ENCODE results near the gene MET.
A peak's percentile ranks its signal among the peaks of the same experiment; 100 is the strongest.
"Not testable (repeated sequence)": the region's sequence is repeated elsewhere in the genome, so short reads cannot be mapped to it uniquely, and the experiment has no call there.

MET gene

DNA sequence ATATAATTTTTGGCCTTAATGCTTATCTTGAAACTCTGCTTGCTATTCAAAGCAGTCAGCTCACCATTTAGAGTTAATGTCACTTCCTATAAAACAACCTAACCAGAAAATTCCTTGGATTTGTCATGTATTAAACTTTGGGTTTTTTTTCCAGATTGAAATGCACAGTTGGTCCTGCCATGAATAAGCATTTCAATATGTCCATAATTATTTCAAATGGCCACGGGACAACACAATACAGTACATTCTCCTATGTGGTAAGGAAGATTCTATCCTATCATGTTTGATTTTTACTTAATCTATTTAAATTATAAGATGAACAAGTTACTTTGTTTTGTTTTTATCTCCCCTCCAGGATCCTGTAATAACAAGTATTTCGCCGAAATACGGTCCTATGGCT is 85.3 kb downstream of the MET start:
- DNase-seq: no peak

DNA sequence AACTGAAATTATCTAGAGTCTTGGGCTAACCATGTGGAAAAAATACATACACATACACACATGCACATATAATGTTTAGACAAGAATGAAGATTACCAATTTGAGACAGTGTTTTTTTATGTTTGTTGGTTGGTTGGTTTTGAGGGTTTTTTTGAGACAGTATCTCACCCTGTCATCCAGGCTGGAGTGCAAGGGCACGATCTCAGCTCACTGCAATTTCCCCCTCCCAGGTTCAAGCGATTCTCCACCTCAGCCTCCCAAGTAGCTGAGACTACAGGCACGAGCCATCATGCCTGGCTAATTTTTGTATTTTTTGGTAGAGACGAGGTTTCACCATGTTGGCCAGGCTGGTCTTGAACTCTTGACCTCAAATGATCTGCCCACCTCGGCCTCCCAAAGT is 87.6 kb downstream of the MET start:
- DNase-seq: not testable (repeated sequence)

DNA sequence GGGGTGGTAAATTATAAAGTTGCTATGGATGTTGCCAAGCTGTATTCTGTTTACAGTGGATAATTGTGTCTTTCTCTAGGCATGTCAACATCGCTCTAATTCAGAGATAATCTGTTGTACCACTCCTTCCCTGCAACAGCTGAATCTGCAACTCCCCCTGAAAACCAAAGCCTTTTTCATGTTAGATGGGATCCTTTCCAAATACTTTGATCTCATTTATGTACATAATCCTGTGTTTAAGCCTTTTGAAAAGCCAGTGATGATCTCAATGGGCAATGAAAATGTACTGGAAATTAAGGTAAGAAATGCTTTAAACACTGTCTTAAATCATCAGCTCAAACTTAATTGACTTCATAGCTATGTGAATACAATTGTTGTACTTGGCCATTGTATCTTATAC is 91.0 kb downstream of the MET start:
- DNase-seq: no peak

DNA sequence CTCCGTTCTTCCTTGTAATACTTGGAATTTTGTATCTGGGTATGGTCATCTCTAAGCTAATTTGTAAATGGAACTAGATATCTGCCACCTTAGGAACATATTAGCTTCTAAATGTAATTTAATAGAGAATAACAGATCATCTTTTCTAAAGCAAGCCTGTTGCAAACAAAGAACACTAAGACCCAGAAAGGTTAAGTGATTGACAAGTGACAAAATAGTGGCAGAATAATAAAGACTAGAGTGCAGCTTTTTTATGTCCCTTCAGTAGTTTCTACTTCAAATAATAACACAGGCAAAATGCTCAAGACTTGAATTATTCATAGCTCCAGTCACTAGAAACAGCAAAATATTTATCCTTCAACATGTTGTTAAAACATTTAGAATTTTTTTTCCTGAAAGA is 91.7 kb downstream of the MET start:
- no peak for DNase-seq

DNA sequence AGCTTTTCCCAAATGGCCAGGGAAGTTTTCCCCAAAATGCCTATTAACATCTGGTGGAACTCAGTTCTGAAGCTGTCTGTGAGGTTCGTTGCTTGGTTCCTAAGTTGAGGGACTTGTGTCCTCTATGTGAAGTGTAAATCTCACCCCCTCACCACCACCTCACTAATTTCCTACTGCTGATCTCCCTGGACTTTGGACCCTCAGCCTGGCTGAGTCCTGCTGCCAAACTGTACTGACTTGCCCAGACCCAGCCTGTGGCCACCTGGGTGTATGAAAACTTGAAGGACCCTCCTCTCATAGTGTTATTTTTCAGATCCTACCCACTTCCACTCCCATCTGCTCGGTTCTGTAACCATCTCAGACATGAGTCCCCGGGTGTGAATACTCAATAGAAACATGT is 94.9 kb downstream of the MET start:
- no peak for DNase-seq

DNA sequence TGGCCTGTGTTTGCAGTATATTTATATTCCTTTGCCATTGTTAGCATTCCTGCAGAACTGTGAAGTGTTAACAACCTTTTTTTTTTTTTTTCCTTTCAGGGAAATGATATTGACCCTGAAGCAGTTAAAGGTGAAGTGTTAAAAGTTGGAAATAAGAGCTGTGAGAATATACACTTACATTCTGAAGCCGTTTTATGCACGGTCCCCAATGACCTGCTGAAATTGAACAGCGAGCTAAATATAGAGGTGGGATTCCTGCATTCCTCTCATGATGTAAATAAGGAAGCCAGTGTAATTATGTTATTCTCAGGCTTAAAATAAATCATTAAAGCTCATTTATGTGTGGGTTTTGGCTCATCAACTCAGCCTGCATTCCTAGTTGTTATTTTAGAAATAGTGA is 97.5 kb downstream of the MET start:
- DNase-seq: no peak

DNA sequence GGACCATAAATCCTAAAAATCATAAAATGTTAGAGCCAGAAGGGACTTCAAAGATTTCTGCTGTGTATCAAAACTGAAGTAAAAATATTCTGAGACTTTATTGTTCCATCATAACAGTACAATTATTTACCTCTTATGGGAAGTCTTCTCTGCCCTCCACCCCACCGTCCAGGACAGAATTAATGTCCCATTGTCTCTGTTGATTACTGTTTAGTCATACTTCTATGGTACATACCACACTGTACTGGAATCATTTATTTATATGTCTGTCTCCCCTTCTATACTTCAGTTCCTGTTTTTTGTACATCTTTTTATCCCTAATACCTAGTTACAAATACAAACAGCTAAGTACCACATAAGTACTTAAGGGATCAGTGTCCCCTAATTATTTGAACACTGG is 98.9 kb downstream of the MET start:
- no peak for DNase-seq

DNA sequence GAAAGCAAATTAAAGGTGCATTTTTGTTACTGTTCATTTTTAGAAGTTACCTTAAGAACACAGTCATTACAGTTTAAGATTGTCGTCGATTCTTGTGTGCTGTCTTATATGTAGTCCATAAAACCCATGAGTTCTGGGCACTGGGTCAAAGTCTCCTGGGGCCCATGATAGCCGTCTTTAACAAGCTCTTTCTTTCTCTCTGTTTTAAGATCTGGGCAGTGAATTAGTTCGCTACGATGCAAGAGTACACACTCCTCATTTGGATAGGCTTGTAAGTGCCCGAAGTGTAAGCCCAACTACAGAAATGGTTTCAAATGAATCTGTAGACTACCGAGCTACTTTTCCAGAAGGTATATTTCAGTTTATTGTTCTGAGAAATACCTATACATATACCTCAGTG is 99.6 kb downstream of the MET start:
- no peak for DNase-seq

DNA sequence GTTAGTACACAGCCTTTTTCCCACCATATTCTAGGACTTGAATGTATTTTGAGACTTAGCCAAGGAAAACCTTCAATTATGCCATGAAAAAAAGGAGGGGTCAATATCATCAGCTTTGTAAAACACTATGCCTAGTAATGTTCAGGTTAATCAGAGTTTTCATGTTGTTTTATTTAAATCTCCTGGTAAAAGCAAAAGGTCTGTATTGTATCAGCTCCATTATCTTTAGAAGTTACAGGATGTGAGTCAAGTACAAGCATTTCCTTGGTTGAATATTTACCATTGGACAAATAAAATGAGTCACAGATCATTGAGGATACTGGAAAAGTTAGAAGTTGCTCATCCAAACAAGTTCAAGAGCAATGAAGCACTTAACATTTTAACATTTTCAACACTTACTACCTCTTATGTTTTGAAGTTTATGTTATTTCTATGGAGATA is 100.4 kb downstream of the MET start:
- no peak for DNase-seq

DNA sequence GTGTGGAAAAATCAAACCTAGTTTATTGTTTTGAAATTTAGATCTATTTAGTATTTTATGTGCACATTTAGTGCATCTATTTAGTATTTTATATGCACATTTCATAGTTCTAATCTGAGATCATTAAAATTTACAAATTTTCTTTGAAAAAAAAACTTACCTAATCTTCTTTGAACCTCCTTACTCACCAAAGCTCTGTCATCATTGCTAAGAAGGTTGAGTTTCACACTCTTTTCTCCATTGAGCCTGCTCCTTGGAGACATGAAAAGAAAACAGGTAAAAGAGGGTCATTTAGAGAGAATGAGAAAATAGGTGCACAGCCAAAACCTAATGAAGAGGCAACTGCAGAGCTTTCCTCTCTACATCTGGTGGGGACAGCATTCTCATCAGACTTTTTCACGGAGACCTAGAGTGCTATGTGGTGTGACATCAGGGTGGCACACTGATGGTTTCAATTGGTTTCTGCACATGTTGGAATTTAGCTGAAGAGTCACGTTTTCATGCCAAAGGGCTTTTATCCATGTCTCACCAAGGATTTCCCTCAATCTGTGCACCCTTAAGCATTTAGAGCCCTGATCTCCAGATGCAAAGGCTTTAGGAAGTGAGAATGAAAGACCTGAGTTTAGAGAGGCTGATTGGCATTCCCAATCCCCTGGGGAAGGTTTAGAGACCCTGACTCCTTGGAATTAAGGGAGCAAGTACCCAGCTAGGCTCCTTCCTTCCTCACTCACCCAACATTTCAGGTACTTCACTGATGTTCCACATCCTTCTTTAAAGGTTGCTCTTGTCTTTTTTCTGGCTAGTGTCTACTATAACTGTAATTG is 101.1 kb downstream of the MET start:
- DNase-seq: no peak

DNA sequence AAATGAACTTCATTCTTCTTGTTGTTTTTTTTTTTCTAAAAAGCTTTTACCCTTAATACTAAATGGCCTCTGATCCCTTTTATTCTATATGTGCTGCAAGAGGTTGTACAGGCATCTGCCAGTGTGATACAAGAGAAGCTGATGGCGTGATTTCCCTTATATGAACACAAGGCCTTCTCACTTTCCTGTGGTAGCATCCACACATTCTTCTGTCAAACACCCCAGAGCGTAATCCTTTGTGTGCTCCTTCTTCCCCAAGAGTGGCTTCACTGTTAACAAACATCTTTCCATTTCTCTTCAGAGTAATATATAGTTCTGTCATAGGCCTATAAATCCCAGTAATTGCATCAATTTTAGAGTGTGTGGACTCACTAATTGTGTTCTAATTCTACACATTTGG is 104.0 kb downstream of the MET start:
- DNase-seq: no peak

DNA sequence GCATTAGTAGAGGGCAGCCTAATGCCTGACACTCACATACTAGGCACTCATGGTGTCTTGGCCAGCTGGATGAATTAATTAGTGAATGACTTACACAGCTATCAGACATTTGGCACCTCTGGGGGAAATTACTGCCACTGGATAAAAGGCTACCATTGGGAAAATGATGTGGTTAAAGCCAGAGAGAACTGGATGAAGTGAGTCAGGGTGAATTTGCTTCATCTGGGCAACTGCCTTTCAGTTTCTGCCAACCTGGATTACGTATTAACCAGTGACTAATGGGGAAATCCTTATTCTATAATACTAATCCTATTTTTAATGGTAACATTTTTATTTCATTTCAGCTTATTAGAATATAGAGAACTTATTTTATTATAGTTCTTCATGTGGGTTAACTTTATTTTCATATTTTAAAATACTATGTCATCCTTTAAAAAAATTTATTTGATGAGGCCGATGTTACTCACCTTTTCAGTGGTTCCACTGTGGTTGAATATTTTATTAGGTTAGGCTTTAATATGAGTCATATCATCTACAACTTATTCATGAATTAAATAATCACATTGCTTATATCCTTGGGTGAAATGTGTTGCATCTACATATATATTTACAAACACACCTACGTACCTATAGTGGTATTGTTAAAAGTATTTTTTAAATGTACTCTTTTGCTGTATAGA is 104.8 kb downstream of the MET start:
- DNase-seq: no peak

DNA sequence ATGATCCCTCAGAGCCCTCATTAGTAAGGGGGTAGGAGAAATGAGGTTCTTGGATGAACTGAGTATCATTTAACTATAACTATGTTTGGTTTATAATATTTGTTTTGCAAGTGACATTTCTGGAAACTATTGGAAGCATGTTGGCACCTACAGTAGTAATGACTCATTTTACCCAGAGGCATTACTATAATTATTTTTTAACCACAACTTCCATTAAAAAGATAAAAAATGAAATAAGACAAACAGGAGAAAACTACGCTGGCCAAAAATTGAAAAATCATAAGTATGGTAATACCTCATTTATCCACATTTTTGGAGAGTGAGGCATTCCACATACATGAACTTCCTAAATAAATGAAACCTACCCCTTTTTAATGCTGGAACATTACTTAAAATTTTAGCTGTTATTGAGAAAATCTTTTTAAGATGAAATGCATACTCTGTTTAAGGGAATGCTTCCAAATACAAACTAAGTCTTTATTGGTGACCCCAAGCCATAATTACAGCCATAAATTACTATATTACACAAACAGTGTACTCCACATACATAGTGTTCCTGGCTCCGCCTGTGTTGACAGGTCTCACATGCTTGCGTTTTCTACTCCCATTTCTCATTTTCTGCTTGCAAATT is 105.8 kb downstream of the MET start:
- no peak for DNase-seq

DNA sequence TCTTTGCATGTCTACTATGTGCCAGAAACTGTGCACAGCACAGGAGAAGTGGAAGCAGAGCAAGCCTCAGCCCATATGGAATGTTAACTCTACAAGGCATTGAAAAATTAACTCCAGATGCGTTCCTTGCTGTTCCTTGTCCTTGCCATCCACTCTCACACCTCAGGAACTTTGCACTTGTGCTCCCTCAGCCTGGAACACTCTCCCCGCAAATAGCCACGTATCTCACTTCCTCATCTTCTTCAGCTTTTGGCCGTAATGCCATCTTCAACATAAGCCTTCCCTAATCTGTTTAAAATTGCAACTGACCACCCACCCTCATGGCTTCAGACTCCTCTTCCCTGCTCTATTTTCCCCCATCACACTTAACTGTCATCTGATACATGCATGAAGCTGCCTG is 107.2 kb downstream of the MET start:
- DNase-seq: peak; percentile 51

DNA sequence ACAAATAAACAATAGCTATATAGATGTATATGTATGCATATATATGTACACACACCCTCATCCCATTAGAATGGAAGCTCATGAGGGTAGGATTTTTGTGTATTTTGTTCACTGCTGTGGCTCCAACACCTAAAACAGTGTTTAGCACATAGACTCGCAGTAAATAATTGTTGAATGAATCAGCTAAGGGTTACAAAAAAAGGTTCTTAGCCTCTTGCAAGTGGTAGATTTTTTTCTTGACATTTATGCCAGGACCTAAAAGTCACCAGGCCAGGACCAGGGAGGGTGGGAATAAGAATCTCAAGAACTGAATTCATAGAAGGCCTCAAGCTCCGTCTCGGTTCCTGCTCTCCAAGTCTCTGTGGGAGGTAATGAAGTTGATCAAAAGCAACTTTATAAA is 107.9 kb downstream of the MET start:
- no peak for DNase-seq

DNA sequence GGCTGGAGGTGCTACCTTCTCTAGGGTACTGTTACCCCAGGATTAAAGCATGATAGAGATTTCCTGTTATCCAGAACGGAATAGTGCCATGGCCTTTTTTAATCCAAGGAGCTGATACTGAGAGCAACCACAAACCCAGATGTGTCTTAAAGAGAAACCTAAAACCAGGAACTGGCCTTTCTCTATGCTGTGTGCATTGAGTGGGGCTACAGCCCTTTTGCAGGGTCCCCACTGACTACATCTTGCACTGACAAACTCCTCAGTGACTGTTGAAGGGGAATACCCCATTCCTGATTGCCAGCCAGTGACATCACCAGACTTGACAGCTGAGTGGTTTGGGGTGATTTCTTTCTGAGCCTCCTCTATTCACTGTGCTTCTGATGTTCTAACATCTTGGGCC is 108.5 kb downstream of the MET start:
- peak; percentile 44 for DNase-seq

DNA sequence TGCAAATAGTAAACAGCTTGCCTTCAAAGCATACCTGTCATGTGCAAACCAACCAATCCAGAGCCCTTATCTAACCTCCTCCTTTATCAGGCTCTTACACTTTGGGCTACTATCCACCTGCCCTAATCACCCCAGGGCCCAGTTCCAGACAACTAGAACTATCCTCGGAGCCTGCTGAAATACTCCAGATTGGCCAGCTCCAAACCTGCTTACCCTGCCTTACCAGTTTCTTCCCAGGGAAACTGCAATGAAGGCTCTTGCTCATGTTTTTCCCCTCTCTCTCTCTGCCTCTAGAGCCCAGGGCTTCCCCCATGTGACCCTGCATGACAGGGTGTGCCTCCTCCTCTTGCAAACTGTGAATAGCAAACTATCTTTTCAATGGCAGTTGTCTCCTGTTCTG is 109.0 kb downstream of the MET start:
- no peak for DNase-seq

DNA sequence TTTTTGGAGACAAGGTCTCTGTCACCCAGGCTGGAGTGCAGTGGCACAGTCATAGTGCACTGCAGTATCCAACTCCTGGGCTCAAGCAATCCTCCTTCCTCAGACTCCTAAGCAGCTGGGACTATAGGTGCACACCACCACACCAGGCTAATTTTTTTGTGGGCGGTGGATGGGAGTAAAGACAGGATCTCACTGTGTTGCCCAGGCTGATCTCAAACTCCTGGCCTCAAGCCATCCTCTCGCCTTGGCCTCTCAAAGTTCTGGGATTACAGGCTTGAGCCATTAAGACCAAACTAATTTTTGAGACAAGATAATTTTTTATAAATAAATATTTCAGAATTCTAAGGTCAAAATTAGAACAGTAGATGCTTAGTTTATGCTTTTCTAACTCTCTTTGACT is 109.6 kb downstream of the MET start:
- DNase-seq: no peak

DNA sequence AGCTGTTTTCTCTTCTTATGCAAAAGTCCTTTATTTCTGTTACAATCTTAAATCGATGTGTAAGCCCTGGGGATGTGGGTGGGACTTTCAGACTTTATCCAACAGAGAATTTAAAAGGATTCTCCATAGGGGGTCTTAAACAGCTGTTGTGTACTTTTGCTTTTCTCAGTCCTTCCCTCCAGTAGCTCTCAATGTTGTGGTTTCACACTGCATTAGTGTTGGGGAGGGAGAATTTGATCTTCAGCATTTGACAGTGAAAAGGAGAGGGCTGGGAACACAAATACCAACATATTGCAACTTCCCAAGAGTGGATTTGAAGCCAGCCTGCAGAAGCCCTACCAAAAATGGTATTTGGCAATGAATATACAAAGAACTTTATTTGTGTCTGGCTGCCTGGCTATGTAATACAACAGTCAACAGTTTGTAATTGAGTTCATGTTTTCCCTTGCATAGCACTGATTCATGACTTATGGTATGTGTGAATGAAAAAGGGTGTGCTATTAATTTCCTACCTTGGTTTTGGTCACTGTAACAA is 110.2 kb downstream of the MET start:
- DNase-seq: no peak

DNA sequence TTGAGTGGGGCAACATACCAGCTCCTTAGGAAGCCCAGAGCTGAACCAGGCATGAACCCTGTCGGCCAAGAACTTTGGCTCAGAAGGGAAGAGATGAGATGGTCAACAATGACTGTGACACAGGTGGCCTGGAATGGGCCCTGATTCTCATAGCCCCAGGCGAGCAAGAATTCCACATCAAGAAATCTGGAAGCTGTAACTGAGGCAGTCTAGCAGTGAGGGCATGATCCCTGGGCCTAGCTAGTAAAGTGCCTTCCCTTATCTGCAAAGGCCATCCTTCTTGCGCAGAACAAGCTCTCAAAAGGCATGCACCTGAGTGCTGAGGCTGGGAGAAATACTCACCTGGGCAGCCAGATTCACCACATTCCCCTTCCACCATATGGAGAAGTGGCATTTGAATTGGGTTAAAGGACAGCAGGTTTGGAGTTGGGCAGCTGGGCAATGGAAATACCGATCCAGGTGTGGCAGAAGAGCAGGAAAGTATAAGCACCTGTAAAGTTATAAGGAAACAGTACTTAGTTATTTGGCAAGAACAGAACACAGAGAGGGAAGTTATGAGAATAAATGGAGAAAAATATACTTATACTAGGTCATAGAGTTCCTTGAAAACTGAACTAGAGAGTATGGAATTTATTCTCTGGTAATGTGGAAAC is 111.8 kb downstream of the MET start:
- no peak for DNase-seq

DNA sequence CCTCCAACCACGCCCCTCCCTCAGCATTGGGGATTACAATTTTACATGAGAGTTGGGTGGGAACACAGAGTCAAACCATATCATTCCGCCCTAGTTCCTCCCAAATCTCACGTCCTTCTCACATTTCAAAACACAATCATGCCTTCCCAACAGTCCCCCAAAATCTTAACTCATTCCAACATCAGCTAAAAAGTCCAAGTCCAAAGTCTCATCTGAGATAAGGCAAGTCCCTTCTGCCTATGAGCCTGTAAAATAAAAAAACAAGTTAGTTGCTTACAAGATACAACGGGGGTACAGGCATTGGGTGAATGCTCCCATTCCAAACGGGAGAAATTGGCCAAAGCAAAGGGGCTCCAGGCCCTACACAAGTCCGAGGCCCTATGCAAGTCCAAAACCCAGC is 112.7 kb downstream of the MET start:
- DNase-seq: no peak

DNA sequence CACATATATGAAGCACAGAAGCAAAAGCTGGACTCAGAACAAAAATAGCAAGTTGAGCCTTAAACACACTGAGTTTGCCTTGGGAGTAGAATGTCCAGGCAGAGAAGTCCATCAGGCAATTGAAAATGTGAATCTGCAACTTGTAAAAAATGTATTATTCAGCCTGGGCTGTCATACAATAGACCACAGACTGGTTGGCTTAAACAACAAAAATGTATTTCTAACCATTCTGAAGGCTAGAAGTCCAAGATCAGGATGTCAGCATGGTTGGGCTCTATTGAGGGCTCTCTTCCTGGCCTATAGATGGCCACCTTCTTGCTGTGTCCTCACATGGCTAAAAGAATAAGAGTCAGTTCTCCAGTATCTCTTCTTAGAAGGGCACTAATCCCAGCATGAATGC is 113.8 kb downstream of the MET start:
- no peak for DNase-seq

DNA sequence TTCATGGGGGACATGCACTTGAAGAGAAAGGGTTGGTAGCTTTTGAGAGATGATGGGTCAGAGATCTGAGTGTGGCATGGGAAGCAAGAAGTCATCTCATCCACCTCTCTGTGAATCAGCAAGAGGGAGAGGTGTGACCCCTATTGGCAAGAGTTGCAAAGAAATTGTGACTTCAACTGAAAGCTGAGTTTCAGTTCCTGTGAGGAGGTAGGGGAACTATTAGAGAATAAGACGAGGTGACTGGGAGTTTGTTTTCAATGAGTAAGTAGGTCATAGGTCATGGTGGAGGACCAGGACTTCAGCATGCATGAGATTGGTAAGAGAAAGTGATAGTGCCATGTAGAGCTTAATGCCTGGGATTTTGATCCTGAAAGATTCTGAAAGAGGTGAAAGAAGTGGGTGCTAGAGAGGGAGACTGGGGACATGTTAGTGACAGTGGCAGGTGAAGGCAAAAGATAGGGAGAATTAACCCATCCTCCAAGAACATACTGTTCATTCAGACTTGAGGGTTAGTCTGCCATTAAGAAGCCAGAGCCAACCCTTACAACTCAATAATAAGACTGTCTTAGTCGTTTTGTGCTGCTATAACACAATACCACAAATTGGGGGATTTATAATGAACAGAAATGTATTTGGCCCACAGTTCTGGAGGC is 114.9 kb downstream of the MET start:
- peak; percentile 83 for DNase-seq

Measured in MV-4-11 (cell line).